Measurements from ENCODE around the gene NMNAT2. TPM values are rescaled to one million over a fixed set of nuclear protein-coding genes. Genes with fewer than 3 reads are reported as not detected.

The NMNAT2 gene
- total RNA-seq, 4 donors from 2014 or later = 0.10 to 0.29 (median 0.26) TPM; not detected in 1

DNA sequence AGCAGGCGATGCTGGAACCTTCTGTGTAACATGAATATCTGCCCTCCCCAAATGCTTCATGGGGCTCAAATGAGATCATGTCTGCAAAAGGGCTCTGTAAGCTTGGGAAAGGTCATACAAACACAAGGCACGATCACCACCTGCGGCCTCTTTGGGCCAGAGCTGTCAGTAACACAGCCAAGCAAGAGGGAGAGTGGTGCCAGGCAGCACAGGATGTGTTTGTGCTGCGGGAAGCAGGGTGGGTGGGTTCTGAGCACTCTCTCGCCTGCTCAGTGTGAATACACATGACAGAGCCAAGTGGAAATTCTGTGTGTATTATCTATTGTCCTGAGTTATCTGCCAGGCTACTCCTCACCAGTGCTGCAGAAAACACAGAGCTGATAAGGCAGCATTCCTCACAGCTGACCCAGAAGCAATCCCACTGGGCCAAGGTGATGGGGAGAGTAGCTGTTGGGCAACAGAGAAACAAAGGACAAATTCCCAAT, 130.9 kb downstream of the NMNAT2 start:
- H3K36me3 ChIP-seq = no peaks in the 10 kb centered on the region
- H3K4me1 ChIP-seq = peaks cover 32 to 35% of the 10 kb centered on the region in 2 donors
- ATAC-seq (peak in 1 of 2 donors; percentile 21), DNase-seq (no peak)
- in situ Hi-C loops (cut with MboI; ENCODE audit: low sequenced_read_pairs in 4 of 4) = loop anchor here (10.0 to 25.0 kb wide), 5 partner anchors 325 to 625 kb away; partner anchors contain the start of genes ARPC5 (in 1 of the 4) and SHCBP1L (in 1 of the 4)
- no peaks in the 10 kb centered on the region for H3K9me3 ChIP-seq
- peak overlapping the region in 1 of 4 donors; percentile 29 for H3K27ac ChIP-seq
- no peaks in the 10 kb centered on the region for H3K27me3 ChIP-seq
- TF ChIP-seq, protein P1, sequence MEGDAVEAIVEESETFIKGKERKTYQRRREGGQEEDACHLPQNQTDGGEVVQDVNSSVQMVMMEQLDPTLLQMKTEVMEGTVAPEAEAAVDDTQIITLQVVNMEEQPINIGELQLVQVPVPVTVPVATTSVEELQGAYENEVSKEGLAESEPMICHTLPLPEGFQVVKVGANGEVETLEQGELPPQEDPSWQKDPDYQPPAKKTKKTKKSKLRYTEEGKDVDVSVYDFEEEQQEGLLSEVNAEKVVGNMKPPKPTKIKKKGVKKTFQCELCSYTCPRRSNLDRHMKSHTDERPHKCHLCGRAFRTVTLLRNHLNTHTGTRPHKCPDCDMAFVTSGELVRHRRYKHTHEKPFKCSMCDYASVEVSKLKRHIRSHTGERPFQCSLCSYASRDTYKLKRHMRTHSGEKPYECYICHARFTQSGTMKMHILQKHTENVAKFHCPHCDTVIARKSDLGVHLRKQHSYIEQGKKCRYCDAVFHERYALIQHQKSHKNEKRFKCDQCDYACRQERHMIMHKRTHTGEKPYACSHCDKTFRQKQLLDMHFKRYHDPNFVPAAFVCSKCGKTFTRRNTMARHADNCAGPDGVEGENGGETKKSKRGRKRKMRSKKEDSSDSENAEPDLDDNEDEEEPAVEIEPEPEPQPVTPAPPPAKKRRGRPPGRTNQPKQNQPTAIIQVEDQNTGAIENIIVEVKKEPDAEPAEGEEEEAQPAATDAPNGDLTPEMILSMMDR (IDR thresholded peaks at IDR 0.05 in 4 of 5, conservative IDR thresholded peaks at IDR 0.05 in 1 of 5) = no peak
- intact Hi-C loops (cut with DNase I; ENCODE audit: low total_unique reads) = no loop called here
- H3K4me3 ChIP-seq = no peak overlapping the region

DNA sequence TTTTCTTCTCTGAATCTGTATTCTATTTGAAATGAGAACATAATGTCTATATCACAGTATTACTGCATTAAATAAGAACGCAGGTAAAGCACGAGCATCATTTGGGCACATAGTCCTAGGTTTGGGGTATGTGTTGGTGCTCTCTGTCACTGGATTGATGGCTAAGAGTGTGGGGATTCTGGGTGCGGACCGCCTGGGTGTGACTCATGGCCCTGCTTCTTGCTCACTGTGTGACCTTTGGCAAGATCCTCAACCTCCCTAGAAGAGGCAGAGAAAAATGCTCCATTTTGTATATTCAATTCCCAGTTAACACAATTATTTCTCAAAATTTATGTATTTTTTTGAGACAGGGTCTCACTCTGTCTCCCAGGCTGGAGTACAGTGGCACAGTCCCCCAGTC, 132.4 kb downstream of the NMNAT2 start:
- Histone ChIP-seq H3K9me3 (no peaks in the 10 kb centered on the region), H3K27me3 (no peaks in the 10 kb centered on the region), H3K4me3 (no peak overlapping the region), H3K27ac (no peak overlapping the region), H3K36me3 (no peaks in the 10 kb centered on the region), H3K4me1 (peaks cover 42 to 43% of the 10 kb centered on the region in 2 donors)
- no peak for TF ChIP-seq POLR2A (IDR thresholded peaks at IDR 0.05)
- TF ChIP-seq, protein P1 (IDR thresholded peaks at IDR 0.05 in 4 of 5, conservative IDR thresholded peaks at IDR 0.05 in 1 of 5) = no peak
- intact Hi-C loops (cut with DNase I; ENCODE audit: low total_unique reads) = no loop called here
- DNase-seq = no peak
- ATAC-seq = no peak
- in situ Hi-C loops (cut with MboI; ENCODE audit: low sequenced_read_pairs in 4 of 4) = loop anchor here (10.0 to 25.0 kb wide), 5 partner anchors 323 to 627 kb away; partner anchors contain the start of genes ARPC5 (in 1 of the 4) and SHCBP1L (in 1 of the 4)

DNA sequence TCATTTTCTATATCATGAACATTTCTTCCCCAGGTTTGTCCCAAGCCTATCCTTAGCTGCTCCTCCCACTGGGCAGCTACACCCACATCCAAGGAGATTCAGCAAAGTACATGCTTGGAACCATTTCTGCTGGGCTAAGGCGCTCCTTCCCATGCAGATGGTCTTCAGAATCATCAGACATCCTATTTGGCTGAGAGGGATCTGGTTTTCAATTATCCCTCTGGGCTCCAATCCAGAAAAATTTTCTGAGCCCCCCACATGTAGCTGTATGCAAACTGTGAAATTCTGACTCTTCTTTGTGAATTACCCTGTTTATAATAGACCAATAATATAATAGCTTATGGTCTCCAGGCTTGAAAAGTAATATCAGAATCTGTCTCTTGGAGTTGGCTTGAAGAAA, 132.9 kb downstream of the NMNAT2 start:
- TF ChIP-seq, protein P1 (IDR thresholded peaks at IDR 0.05 in 4 of 5, conservative IDR thresholded peaks at IDR 0.05 in 1 of 5) = no peak
- in situ Hi-C loops (cut with MboI; ENCODE audit: low sequenced_read_pairs in 4 of 4) = loop anchor here (10.0 to 25.0 kb wide), 5 partner anchors 323 to 627 kb away; partner anchors contain the start of genes ARPC5 (in 1 of the 4) and SHCBP1L (in 1 of the 4)
- no peak overlapping the region for H3K27ac ChIP-seq

DNA sequence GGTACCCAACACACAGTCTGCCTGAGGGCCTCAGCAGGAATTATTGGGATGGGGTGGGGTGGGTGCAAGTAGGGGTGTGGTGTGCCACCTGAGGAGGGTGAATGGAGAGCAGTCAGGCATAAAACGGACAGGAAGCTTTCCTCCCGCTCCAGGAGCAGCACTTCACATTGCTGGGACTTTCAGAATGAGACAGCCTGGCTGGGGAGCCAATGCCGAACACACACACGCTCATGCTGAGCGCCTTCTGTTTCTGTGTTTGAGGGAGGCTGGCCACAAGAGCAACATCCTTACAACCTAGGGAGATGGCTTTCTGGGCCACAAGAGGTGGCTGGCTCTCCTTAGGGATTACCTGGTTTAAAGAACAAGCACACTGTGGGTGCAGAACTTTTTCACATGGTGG, 134.1 kb downstream of the NMNAT2 start:
- DNase-seq = no peak
- H3K4me3 ChIP-seq = no peak overlapping the region
- no peak overlapping the region for H3K27ac ChIP-seq
- no peaks in the 10 kb centered on the region for H3K36me3 ChIP-seq
- no peak for ATAC-seq
- peaks cover 42 to 46% of the 10 kb centered on the region in 2 donors for H3K4me1 ChIP-seq
- TF ChIP-seq POLR2A (IDR thresholded peaks at IDR 0.05) = no peak
- TF ChIP-seq, protein P1 (IDR thresholded peaks at IDR 0.05 in 4 of 5, conservative IDR thresholded peaks at IDR 0.05 in 1 of 5) = no peak
- H3K27me3 ChIP-seq = no peaks in the 10 kb centered on the region
- no peaks in the 10 kb centered on the region for H3K9me3 ChIP-seq
- intact Hi-C loops (cut with DNase I; ENCODE audit: low total_unique reads) = loop anchor here (5.0 kb wide), 3 partner anchors 188 to 338 kb away; partner anchors contain the start of gene SMG7
- in situ Hi-C loops (cut with MboI; ENCODE audit: low sequenced_read_pairs in 4 of 4) = loop anchor here (10.0 to 25.0 kb wide), 5 partner anchors 322 to 628 kb away; partner anchors contain the start of genes ARPC5 (in 1 of the 4) and SHCBP1L (in 1 of the 4)

More for the DNA sequence above, 132.9 kb downstream of the NMNAT2 start:
- Histone ChIP-seq H3K27me3 (no peaks in the 10 kb centered on the region), H3K36me3 (no peaks in the 10 kb centered on the region), H3K4me1 (peaks cover 42 to 43% of the 10 kb centered on the region in 2 donors), H3K4me3 (no peak overlapping the region), H3K9me3 (no peaks in the 10 kb centered on the region)
- intact Hi-C loops (cut with DNase I; ENCODE audit: low total_unique reads) = no loop called here
- ATAC-seq = no peak
- no peak for DNase-seq
